Central memory CD8-positive, alpha-beta T cell (primary cell): ENCODE measurements around the gene SLC16A2.

Experiments used
- ATAC-seq: fragments of 150-1000 bp; cut with Tn5 transposase; replicated peaks from 2 replicates; pipeline ENCODE4 v1.10.0; 2022; ENCODE audit warnings: mild to moderate bottlenecking, moderate FRiP score, moderate number of reproducible peaks; ENCODE audit not compliant: poor library complexity, severe bottlenecking; ENCODE audit errors: extremely low read depth
- DNase-seq, 2 donors: peaks; one replicate each; pipeline ENCODE4 v3.0.0; 2021; ENCODE audit warnings: low spot score in 2 of 2
- H3K27ac Mint-ChIP-seq: one replicate; pipeline ENCODE4 v1.8.0; 2022; ENCODE audit warnings: low read depth, mild to moderate bottlenecking, moderate library complexity, mixed read lengths
- H3K27me3 Mint-ChIP-seq: one replicate; pipeline ENCODE4 v1.8.0; 2022; ENCODE audit warnings: mixed read lengths
- H3K36me3 Mint-ChIP-seq: one replicate; pipeline ENCODE4 v1.8.0; 2022; ENCODE audit warnings: mild to moderate bottlenecking, moderate library complexity, mixed read lengths; ENCODE audit not compliant: insufficient read depth
- H3K4me1 Mint-ChIP-seq: one replicate; pipeline ENCODE4 v1.8.0; 2022; ENCODE audit warnings: mixed read lengths
- H3K4me3 Mint-ChIP-seq: one replicate; pipeline ENCODE4 v1.8.0; 2022; ENCODE audit warnings: mild to moderate bottlenecking, moderate library complexity, mixed read lengths
- H3K9me3 Mint-ChIP-seq: one replicate; pipeline ENCODE4 v1.8.0; 2022; ENCODE audit warnings: mixed read lengths

Gene SLC16A2

DNA sequence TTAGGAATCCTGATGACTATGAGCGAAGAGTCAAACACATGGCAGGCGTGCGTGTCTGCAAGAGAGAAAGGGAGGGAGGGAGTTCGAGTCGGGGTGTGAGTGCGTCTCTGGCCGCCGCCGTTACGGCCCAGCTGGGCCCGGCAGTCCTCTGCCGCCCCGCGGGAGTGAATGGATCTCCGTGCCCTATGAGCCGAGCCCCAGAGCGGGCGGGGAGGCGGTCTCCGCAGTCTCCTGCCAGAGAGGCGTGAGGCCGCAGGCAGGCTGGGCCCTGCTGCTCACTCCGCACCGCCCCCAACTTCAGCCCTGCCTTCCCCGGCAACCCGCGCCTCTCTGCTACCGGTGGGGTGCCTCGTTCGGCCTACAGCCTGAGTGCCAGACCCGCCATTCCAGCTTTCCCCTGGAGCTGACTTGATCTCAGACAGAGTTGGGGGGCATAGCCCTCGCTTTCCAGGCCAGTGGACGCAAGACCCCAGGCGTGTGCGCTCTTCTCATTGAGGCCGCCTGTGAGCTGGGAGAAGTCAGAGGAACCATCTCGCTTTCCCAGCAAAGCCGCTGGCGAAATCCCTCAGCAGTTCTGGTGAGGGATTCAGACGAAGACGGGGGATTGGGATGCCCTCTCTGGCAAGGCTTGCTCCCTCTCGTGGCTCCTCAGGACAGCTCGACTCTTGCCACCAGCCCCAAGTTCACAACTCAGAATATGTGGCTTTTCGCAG lies 1.4 kb downstream of the SLC16A2 start:
- peaks cover 16% of the 10 kb centered on the region for H3K4me1 Mint-ChIP-seq
- H3K4me3 Mint-ChIP-seq: peak overlapping the region; percentile 80
- H3K27me3 Mint-ChIP-seq: peaks cover 23% of the 10 kb centered on the region
- H3K9me3 Mint-ChIP-seq: no peaks in the 10 kb centered on the region
- DNase-seq: no peak
- ATAC-seq: no peak
- H3K27ac Mint-ChIP-seq: no peak overlapping the region
- peaks cover 4% of the 10 kb centered on the region for H3K36me3 Mint-ChIP-seq

DNA sequence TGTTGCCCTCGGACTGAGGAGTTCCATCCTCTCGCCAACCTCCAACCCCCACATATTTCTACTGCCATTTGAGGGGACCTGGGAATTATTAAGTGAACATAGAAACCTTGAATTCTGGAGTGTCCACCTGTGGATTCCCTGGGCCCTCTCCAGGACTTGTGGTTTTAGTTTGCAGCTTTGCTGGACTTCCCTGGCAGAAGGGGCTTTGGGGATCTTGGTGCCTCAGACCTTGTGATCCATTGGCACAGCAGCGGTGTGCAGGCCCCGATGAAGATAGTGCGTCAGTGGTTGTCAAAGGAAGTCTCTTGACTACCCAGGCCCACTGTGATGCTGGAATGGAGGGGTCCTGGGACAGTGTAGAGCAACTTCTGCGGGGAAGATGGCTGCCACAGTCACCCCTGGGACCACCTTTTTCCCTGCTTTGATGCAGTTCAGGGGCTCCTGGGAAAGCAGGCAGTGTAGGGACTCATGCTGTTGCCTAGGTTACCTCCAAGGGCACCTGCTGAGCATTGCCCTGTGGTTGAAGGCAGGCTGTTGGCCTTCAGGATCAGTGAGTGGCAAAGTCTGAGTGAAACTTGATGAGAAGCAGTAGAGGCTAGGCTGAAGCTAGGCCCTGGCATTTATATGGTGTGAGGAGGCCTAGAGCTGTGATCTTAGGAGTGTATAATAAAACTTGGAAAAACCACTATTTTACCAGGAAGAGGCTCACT lies 2.2 kb downstream of the SLC16A2 start:
- no peak for ATAC-seq
- H3K27ac Mint-ChIP-seq: no peak overlapping the region
- H3K36me3 Mint-ChIP-seq: peaks cover 4% of the 10 kb centered on the region
- DNase-seq: no peak
- peaks cover 16% of the 10 kb centered on the region for H3K4me1 Mint-ChIP-seq
- no peaks in the 10 kb centered on the region for H3K9me3 Mint-ChIP-seq
- peaks cover 24% of the 10 kb centered on the region for H3K27me3 Mint-ChIP-seq
- no peak overlapping the region for H3K4me3 Mint-ChIP-seq

DNA sequence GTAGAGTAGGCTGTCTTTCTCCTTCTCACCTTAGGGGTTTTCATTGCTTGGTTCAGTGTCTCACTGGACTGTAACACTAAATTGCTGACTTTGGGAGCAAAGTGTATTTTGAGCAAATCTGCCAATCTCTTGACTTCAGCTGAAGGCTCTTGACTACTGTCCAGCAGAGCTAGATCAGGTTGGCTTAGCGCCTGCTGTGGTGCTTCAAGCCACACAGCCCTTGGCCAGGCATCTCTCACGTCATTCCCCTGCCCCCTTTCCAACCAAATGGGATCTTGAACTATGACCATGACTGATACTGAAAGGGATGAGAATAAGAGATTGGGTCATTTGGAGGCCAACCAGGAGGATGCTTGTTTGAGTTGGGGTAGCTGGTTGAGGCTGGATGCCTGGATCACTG lies 4.8 kb downstream of the SLC16A2 start:
- DNase-seq (no peak), ATAC-seq (no peak)
- Mint-ChIP-seq H3K4me1 (peaks cover 7% of the 10 kb centered on the region), H3K36me3 (peaks cover 4% of the 10 kb centered on the region), H3K4me3 (no peak overlapping the region), H3K9me3 (no peaks in the 10 kb centered on the region), H3K27ac (no peak overlapping the region), H3K27me3 (peaks cover 13% of the 10 kb centered on the region)

DNA sequence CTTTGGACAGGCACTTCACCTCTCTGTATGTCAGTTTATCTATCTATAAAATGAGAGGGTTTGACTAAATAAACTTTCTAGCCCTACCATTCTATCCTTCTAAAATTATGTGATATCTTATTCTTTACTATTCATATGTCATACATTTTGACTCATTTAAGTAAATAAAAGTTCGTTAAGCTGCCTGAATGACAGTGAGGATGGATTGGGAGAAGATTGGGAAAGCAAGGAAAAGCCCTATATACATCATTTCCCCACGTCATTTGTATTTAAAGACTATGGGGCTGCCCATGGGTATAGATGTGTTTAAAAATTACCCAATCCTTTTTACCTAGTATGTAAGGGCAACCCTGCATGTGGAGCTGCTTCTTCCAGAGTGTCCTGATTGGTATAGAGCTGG lies 5.3 kb downstream of the SLC16A2 start:
- Mint-ChIP-seq H3K9me3 (no peaks in the 10 kb centered on the region), H3K4me1 (peaks cover 4% of the 10 kb centered on the region), H3K36me3 (peaks cover 2% of the 10 kb centered on the region), H3K4me3 (no peak overlapping the region), H3K27ac (no peak overlapping the region), H3K27me3 (peaks cover 10% of the 10 kb centered on the region)
- ATAC-seq: no peak
- no peak for DNase-seq

DNA sequence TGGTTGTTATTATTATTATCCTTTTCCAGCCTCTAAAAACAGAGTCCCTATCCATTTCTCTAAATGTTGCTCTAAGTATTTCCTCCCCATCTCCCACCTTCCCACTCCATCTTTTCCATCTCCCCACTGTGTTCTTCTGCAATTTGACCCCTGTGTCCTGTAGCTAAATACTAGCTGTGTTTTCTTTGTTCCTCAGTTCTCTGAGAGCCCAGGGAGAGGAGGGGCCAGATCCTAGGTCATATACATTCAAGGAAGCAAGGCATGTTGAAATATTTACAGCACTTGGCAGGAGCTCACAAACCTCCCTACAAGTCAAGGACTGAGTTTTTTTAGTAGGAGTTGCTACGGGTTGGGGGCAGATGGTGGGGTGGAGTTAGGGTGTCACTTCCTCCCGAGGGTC lies 10.5 kb downstream of the SLC16A2 start:
- Mint-ChIP-seq H3K36me3 (peaks cover 2% of the 10 kb centered on the region), H3K27ac (no peak overlapping the region), H3K4me3 (no peak overlapping the region), H3K9me3 (no peaks in the 10 kb centered on the region), H3K27me3 (peaks cover 10% of the 10 kb centered on the region), H3K4me1 (no peaks in the 10 kb centered on the region)
- no peak for ATAC-seq
- DNase-seq: no peak

DNA sequence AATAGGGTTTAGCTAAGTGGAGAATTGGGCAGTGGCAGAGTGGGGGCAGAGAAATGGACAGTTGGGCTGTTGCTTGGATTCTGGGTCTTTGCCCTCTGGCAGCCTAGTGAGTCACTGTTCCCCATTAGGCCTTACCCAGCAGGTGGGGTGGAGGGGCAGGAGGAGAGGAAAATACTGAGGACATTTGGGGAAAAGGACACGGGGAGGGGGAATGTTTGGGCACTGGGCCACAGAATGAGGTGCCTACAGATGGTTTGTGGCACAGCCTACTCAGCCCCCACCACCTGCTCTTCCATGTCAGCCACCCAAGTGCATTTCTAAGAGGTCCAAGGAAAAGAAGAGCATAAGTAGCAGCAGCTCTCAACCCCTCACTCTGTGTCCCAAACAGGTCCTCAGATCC lies 13.0 kb downstream of the SLC16A2 start:
- no peak for DNase-seq
- ATAC-seq: no peak
- Mint-ChIP-seq H3K36me3 (peaks cover 2% of the 10 kb centered on the region), H3K4me1 (no peaks in the 10 kb centered on the region), H3K4me3 (no peak overlapping the region), H3K27ac (no peak overlapping the region), H3K27me3 (no peaks in the 10 kb centered on the region), H3K9me3 (no peaks in the 10 kb centered on the region)

DNA sequence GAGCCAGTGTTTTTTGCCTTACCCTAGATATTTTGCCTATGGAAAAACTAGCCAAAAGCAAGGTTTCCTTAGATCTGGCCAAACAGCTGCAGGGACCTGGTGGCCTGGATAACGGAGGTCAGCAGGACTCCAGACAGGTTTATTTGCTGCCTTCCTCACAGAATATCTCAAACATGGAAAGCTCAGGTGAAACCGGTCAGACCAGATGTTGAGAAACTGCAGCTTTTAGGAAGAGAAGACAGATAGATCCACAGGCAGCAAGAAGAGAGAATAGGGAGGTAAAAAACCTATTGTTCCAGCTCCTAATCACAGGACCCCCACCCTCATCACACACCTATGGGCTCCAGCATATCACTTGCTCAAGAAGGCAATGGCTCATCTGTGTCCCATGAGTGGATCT lies 16.2 kb downstream of the SLC16A2 start:
- no peak for ATAC-seq
- H3K4me1 Mint-ChIP-seq: no peaks in the 10 kb centered on the region
- H3K27ac Mint-ChIP-seq: no peak overlapping the region
- no peak for DNase-seq
- no peaks in the 10 kb centered on the region for H3K27me3 Mint-ChIP-seq
- H3K4me3 Mint-ChIP-seq: no peak overlapping the region
- H3K36me3 Mint-ChIP-seq: no peaks in the 10 kb centered on the region
- no peaks in the 10 kb centered on the region for H3K9me3 Mint-ChIP-seq

DNA sequence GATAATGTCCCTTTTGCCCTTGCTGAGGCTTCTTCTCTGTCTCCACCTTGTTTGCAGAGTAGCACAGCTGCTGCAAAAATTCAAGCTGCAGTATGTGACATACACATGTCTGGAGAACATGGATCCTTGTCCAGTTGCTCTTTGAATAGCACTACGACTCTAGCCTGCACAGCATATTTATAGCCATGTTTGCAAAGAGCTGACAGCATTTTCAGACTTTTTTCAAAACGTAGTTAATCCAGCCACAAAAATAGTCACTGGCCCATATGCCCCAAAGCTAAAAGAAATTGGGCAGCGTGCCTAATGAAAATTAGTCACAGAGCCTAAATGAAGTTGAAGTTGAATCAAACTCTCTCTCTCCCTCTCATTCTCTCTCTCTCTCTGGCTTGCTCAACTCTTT lies 17.5 kb downstream of the SLC16A2 start:
- DNase-seq (no peak), ATAC-seq (no peak)
- Mint-ChIP-seq H3K27me3 (peaks cover 2% of the 10 kb centered on the region), H3K9me3 (no peaks in the 10 kb centered on the region), H3K4me3 (no peak overlapping the region), H3K36me3 (no peaks in the 10 kb centered on the region), H3K4me1 (no peaks in the 10 kb centered on the region), H3K27ac (no peak overlapping the region)

DNA sequence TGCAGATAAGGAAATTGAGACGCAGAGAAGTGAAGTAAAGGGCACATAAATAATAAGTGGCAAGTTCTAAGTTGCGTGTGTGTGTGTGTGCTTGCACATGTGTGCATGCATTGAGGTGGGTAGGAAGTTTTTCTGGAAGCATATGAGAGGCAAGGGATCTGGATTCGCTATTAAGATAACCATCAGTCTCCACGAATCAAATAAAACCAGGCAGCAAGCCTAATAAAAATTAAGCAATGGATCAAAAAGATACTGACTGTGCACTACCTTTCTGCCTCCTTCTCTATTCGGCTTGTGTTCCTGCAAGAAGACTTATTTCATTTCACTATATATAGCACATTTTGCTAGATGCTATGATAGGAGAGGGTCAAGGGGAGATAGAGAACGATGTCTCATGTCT lies 23.8 kb downstream of the SLC16A2 start:
- Mint-ChIP-seq H3K4me3 (no peak overlapping the region), H3K9me3 (no peaks in the 10 kb centered on the region), H3K27me3 (peaks cover 12% of the 10 kb centered on the region), H3K36me3 (no peaks in the 10 kb centered on the region), H3K4me1 (no peaks in the 10 kb centered on the region), H3K27ac (no peak overlapping the region)
- ATAC-seq (no peak), DNase-seq (no peak)

DNA sequence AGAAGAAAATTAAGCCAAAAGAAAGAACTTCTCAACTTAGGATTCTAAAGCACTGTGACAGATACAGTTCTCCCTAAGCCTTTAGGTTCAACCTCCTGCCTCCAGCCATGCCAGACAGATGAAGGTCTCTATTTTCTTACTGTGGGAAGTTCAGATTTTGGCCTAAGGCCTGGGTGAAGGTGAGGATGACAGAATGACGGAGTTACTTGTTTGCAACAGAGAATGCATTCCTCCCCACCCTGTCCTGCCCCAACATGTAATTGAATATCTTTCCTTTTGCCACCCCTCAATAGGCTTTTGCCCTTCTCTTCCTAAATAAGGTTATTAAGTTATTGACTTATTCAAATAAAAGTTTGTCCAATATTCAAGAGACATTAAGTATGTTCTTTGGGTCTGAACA lies 25.6 kb downstream of the SLC16A2 start:
- H3K27me3 Mint-ChIP-seq: peaks cover 12% of the 10 kb centered on the region
- H3K27ac Mint-ChIP-seq: no peak overlapping the region
- H3K4me1 Mint-ChIP-seq: no peaks in the 10 kb centered on the region
- no peaks in the 10 kb centered on the region for H3K9me3 Mint-ChIP-seq
- H3K36me3 Mint-ChIP-seq: no peaks in the 10 kb centered on the region
- ATAC-seq: no peak
- H3K4me3 Mint-ChIP-seq: no peak overlapping the region
- DNase-seq: no peak

DNA sequence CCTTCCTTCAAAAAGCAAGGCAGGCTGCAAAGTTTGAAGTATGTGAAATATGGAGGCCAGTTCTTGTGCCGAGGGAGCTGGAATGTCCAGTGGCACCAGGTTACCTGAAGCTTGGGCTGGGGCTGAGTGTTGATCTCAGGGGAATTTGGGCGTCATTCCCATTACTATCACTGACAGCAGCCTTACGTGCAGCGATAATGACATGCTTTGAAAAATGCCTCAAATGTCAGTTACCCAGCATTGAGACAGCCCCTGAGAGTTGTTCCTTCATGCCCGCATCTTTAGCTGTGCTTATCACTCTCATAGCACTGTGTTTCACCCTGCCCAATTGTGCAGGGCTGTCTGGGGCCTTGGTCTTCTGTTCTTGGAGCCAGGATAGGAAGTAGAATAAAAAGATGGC lies 27.4 kb downstream of the SLC16A2 start:
- Mint-ChIP-seq H3K36me3 (no peaks in the 10 kb centered on the region), H3K9me3 (no peaks in the 10 kb centered on the region), H3K27ac (no peak overlapping the region)

DNA sequence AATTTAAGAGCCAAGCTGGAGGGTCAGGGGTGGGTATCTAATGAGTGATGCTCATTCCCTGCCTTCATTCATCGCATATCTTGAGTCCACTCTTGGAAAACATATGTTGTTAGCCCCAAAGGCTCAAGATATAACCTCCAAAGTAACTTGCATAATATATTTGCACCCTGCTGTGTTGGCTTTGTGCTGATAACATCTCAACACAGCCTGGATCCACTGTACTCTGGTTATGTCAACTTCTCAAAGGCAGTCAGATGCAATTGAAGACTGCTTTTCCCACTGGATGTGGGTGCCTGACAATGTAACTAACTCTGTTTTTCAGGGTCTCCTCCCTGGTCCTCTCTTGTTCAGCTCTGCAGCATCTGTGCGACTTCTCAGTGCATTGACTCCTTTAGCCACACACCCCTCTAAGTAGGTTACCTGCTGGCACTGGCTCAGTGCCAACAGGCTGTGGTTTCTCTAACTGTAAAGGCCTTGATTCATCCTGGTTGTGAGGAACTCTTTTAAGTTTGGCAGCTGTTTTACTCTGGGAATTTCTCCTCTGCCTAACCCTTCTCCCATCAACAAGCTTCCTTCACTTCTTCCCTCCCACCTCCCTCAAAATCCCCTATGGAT lies 28.1 kb downstream of the SLC16A2 start:
- H3K4me3 Mint-ChIP-seq: no peak overlapping the region
- ATAC-seq (no peak), DNase-seq (no peak)
- no peak overlapping the region for H3K27ac Mint-ChIP-seq
- peaks cover 3% of the 10 kb centered on the region for H3K27me3 Mint-ChIP-seq
- no peaks in the 10 kb centered on the region for H3K9me3 Mint-ChIP-seq
- no peaks in the 10 kb centered on the region for H3K36me3 Mint-ChIP-seq
- H3K4me1 Mint-ChIP-seq: no peaks in the 10 kb centered on the region

More for the DNA sequence above, 27.4 kb downstream of the SLC16A2 start:
- Mint-ChIP-seq H3K4me1 (no peaks in the 10 kb centered on the region), H3K4me3 (no peak overlapping the region), H3K27me3 (peaks cover 11% of the 10 kb centered on the region)
- DNase-seq (no peak), ATAC-seq (no peak)

DNA sequence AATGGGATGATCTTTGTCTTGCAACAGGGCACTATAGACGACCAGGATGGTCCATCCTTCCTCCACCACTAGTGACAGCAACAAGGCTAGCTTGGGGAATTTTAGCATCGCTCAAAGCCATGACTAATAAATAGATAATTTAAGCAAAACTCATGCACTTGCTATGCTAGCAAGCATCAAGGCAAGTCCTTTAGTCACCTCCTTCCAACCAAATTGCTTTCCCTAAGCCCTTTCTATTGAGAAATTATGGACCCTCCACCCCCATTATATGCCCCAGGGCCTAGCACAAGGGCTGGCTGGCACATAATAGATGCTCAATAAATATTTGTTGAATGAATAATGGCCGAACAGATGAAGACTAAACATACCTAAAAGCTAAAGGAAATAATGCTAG lies 28.6 kb downstream of the SLC16A2 start:
- no peak overlapping the region for H3K27ac Mint-ChIP-seq
- ATAC-seq (no peak), DNase-seq (no peak)
- no peaks in the 10 kb centered on the region for H3K9me3 Mint-ChIP-seq
- no peaks in the 10 kb centered on the region for H3K27me3 Mint-ChIP-seq
- H3K4me1 Mint-ChIP-seq: no peaks in the 10 kb centered on the region
- no peak overlapping the region for H3K4me3 Mint-ChIP-seq
- no peaks in the 10 kb centered on the region for H3K36me3 Mint-ChIP-seq
